Activated T-cell treated with anti-CD3 and anti-CD28 coated beads, Interleukin-2, amount 50 U/mL, for 1 hour (primary cell): Measurements from ENCODE around the gene MITF.
"Not testable (repeated sequence)": the region's sequence is repeated elsewhere in the genome, so short reads cannot be mapped to it uniquely, and the experiment has no call there.

ENCODE experiments used
- DNase-seq: peaks from one replicate; pipeline ENCODE4 v3.0.0-alpha.2; 2020

The MITF gene

GRCh38 chr3:69879051-69879450, 139.8 kb downstream of the MITF start:
- DNase-seq = no peak

GRCh38 chr3:69880069-69880640, 140.9 kb downstream of the MITF start:
- DNase-seq = no peak

- no peak for DNase-seq
These were observed 141.8 kb downstream of the MITF start for GRCh38 chr3:69881051-69881450.

GRCh38 chr3:69881756-69882428, 142.6 kb downstream of the MITF start:
- DNase-seq = no peak

- DNase-seq = no peak
These were observed 143.3 kb downstream of the MITF start for GRCh38 chr3:69882560-69882959.

GRCh38 chr3:69888040-69888942, 149.0 kb downstream of the MITF start:
- no peak for DNase-seq

GRCh38 chr3:69888943-69889315, 149.7 kb downstream of the MITF start:
- DNase-seq = no peak

GRCh38 chr3:69890084-69890483, 150.8 kb downstream of the MITF start:
- DNase-seq = no peak

GRCh38 chr3:69890691-69891090, 151.4 kb downstream of the MITF start:
- no peak for DNase-seq

- DNase-seq = no peak
These were observed 153.4 kb downstream of the MITF start for GRCh38 chr3:69892706-69893105.

- DNase-seq = no peak
These were observed 154.0 kb downstream of the MITF start for GRCh38 chr3:69893274-69893673.

- no peak for DNase-seq
These were observed 156.8 kb downstream of the MITF start for GRCh38 chr3:69896095-69896494.

GRCh38 chr3:69900331-69900730, 161.1 kb downstream of the MITF start:
- DNase-seq = no peak

GRCh38 chr3:69901802-69902201, 162.5 kb downstream of the MITF start:
- no peak for DNase-seq

GRCh38 chr3:69902386-69902785, 163.1 kb downstream of the MITF start:
- DNase-seq = no peak

- DNase-seq = no peak
These were observed 167.2 kb downstream of the MITF start for GRCh38 chr3:69906351-69906966.

- DNase-seq = no peak
These were observed 168.3 kb downstream of the MITF start for GRCh38 chr3:69907554-69907953.

- DNase-seq = not testable (repeated sequence)
These were observed 170.6 kb downstream of the MITF start for GRCh38 chr3:69909859-69910258.

- no peak for DNase-seq
These were observed 174.2 kb downstream of the MITF start for GRCh38 chr3:69913422-69913821.

- no peak for DNase-seq
These were observed 175.1 kb downstream of the MITF start for GRCh38 chr3:69914395-69914794.

- no peak for DNase-seq
These were observed 176.5 kb downstream of the MITF start for GRCh38 chr3:69915726-69916125.

- DNase-seq = not testable (repeated sequence)
These were observed 180.7 kb downstream of the MITF start for GRCh38 chr3:69920009-69920408.

- no peak for DNase-seq
These were observed 182.4 kb downstream of the MITF start for GRCh38 chr3:69921651-69922050.
